K562 (cell line): Measurements from ENCODE around the gene P2RX5. TPM values are rescaled to one million over a fixed set of nuclear protein-coding genes. Genes with fewer than 3 reads are reported as not detected.

Experiments
- ATAC-seq: fragments of 200-7000 bp; cut with Tn5 transposase; 3 replicates; pipeline ENCODE4 v1.9.1; 2020; ENCODE audit warnings: moderate library complexity
- BruUV-seq: library from RNA; stranded (reverse); fragments of 400-500 nt; replicated peaks from 2 replicates; lab custom pipeline; 2021; lab: Mats Ljungman, UMichigan
- CTCF ChIA-PET: fragments of 300-600 bp; formaldehyde crosslinking; extraction: SDS; loops from one replicate; lab custom pipeline; 2021; ENCODE audit warnings: low intra/inter-chr PET ratio; lab: Yijun Ruan, JAX
- POLR2A ChIA-PET: fragments of 300-600, 350-650 bp; sonication (Branson Sonifier 250); formaldehyde crosslinking; extraction: SDS; loops from one replicate; lab custom pipeline; 2021; ENCODE audit warnings: antibody characterized with exemption, inconsistent platforms; lab: Yijun Ruan, JAX
- DNase-seq, 4 experiments: peaks; one replicate each; pipeline versions ENCODE4 v3.0.0 to v3.0.0-alpha.2; 2011 to 2018; ENCODE audit warnings: low spot score in 3 of 4, mixed read lengths in 3 of 4; ENCODE audit errors: extremely low read depth in 1 of 4
- FAIRE-seq: peaks from 2 replicates; lab custom pipeline; 2011; peaks lifted over from hg19 to GRCh38; lab: Jason Lieb, UNC
- H2AFZ ChIP-seq: 2 replicates; pipeline ENCODE4 v1.6.0; 2011; ENCODE audit warnings: low read depth, low read length, control low read depth, inconsistent platforms
- H3K27ac ChIP-seq: fragments of 200-600 bp; 3 replicates; pipeline ENCODE4 v1.8.0; 2011; ENCODE audit warnings: low read depth, mild to moderate bottlenecking, control low read depth, inconsistent platforms, low read length, moderate library complexity, mixed read lengths; ENCODE audit errors: extremely low read depth
- H3K27me3 ChIP-seq, 2 experiments: fragments of 300-600 bp in 1 of 2; 2 replicates in 1 of 2; 3 replicates in 1 of 2; pipeline versions ENCODE4 v1.6.0 to v1.8.0; 2011; ENCODE audit warnings: inconsistent platforms in 2 of 2, low read length in 2 of 2, mild to moderate bottlenecking in 1 of 2, mixed read lengths in 1 of 2, moderate library complexity in 1 of 2; ENCODE audit not compliant: control insufficient read depth in 2 of 2, insufficient read depth in 2 of 2
- H3K36me3 ChIP-seq: fragments of 300-600 bp; 3 replicates; pipeline ENCODE4 v1.8.0; 2011; ENCODE audit warnings: mild to moderate bottlenecking, low read length, inconsistent platforms; ENCODE audit not compliant: control insufficient read depth, insufficient read depth
- H3K4me1 ChIP-seq, 2 experiments: fragments of 200-600 bp in 1 of 2; replicated peaks in 1 of 2; 2 replicates in 1 of 2; 3 replicates in 1 of 2; pipeline versions ENCODE4 v1.5.1 to v1.8.0; 2011; ENCODE audit warnings: inconsistent platforms in 2 of 2, low read length in 2 of 2, mild to moderate bottlenecking in 1 of 2, mixed read lengths in 1 of 2, moderate library complexity in 1 of 2; ENCODE audit not compliant: control insufficient read depth in 2 of 2, insufficient read depth in 2 of 2
- H3K4me2 ChIP-seq: 2 replicates; pipeline ENCODE4 v1.6.1; 2011; ENCODE audit warnings: low read length, control low read depth, inconsistent platforms, mixed read lengths; ENCODE audit not compliant: insufficient read depth
- H3K4me3 ChIP-seq: fragments of 200-600 bp; sonication (generic), shearing (Covaris generic); 2 replicates; pipeline ENCODE4 v1.5.1; 2016; ENCODE audit warnings: control low read depth, inconsistent platforms
- H3K79me2 ChIP-seq: fragments of 200-600 bp; 3 replicates; pipeline ENCODE4 v1.8.0; 2011; ENCODE audit warnings: low read length, inconsistent platforms; ENCODE audit not compliant: control insufficient read depth, insufficient read depth
- H3K9ac ChIP-seq, 2 experiments: 2 replicates each; pipeline versions ENCODE4 v1.6.0 to v1.6.1; 2011; ENCODE audit warnings: low read depth in 2 of 2, low read length in 2 of 2, control low read depth in 1 of 2, inconsistent platforms in 1 of 2, mild to moderate bottlenecking in 1 of 2, mixed read lengths in 1 of 2; ENCODE audit not compliant: insufficient read depth in 1 of 2
- H3K9me1 ChIP-seq: one replicate; pipeline ENCODE4 v1.6.0; 2011; ENCODE audit warnings: inconsistent platforms, mild to moderate bottlenecking, low read length, moderate library complexity; ENCODE audit not compliant: control insufficient read depth, insufficient read depth
- H3K9me3 ChIP-seq: replicated peaks from 2 replicates; pipeline ENCODE4 v1.5.1; 2011; ENCODE audit warnings: low read depth, low read length, inconsistent platforms; ENCODE audit not compliant: control insufficient read depth, insufficient read depth
- H4K20me1 ChIP-seq: replicated peaks from 2 replicates; pipeline ENCODE4 v1.6.1; 2011; ENCODE audit warnings: low read length, inconsistent platforms, mixed read lengths; ENCODE audit not compliant: control insufficient read depth, insufficient read depth
- BCOR ChIP-seq: fragments of 450-650 bp; IDR thresholded peaks from 2 replicates; pipeline ENCODE4 v1.6.1; 2016
- CC2D1A ChIP-seq: fragments of 450-650 bp; IDR thresholded peaks from 2 replicates; pipeline ENCODE4 v1.6.1; 2017; ENCODE audit warnings: mild to moderate bottlenecking
- CXXC5 ChIP-seq: fragments of 250-450 bp; sonication (Bioruptor Pico); IDR thresholded peaks from 2 replicates; pipeline ENCODE4 v1.8.0; 2022; ENCODE audit warnings: inconsistent platforms, mild to moderate bottlenecking, moderate library complexity
- HNRNPLL ChIP-seq: fragments of 200-400 bp; formaldehyde crosslinking; IDR thresholded peaks from 2 replicates; pipeline ENCODE4 v1.6.1; 2017; ENCODE audit warnings: low read length, low read depth, mild to moderate bottlenecking; ENCODE audit not compliant: poor library complexity, severe bottlenecking
- RERE ChIP-seq: sonication (generic); formaldehyde crosslinking; IDR thresholded peaks from 2 replicates; pipeline ENCODE4 v1.8.0; 2023; ENCODE audit warnings: missing genetic modification reagents, mild to moderate bottlenecking, borderline replicate concordance
- RFX1 ChIP-seq: fragments of 450-650 bp; IDR thresholded peaks from 2 replicates; pipeline ENCODE4 v1.6.1; 2016; ENCODE audit warnings: mild to moderate bottlenecking, moderate library complexity
- SFPQ ChIP-seq: fragments of 200-400 bp; formaldehyde crosslinking; IDR thresholded peaks from 2 replicates; pipeline ENCODE4 v1.6.1; 2017; ENCODE audit warnings: mild to moderate bottlenecking, low read depth, low read length, moderate library complexity
- TRIM25 ChIP-seq: fragments of 450-650 bp; IDR thresholded peaks from 2 replicates; pipeline ENCODE4 v1.7.0; 2016; ENCODE audit warnings: borderline replicate concordance
- ZBTB34 ChIP-seq: fragments of 250-450 bp; sonication (Bioruptor Pico); IDR thresholded peaks from 2 replicates; pipeline ENCODE4 v1.8.0; 2021; ENCODE audit warnings: mild to moderate bottlenecking, moderate library complexity
- ZNF408 ChIP-seq: fragments of 250-450 bp; sonication (Bioruptor Pico); IDR thresholded peaks from 2 replicates; pipeline ENCODE4 v1.4.0; 2020; ENCODE audit warnings: low read depth, mild to moderate bottlenecking, moderate library complexity
- ZNF79 ChIP-seq: fragments of 250-450 bp; sonication (Bioruptor Pico); IDR thresholded peaks from 2 replicates; pipeline ENCODE4 v1.4.0; 2020; ENCODE audit warnings: low read depth, mild to moderate bottlenecking, moderate library complexity
- ZNF830 ChIP-seq: fragments of 250-450 bp; sonication (Bioruptor Pico); IDR thresholded peaks from 2 replicates; pipeline ENCODE4 v1.5.0; 2021; ENCODE audit warnings: mild to moderate bottlenecking
- WGBS: fragments of 100-300 bp; shearing (Covaris generic); methylation state at CpG from one replicate; pipeline ENCODE4 v1.1.6; 2016; ENCODE audit warnings: low coverage, mixed read lengths; ENCODE audit not compliant: insufficient coverage; ENCODE audit errors: missing lambda C conversion rate; 5-methylcytosine and 5-hydroxymethylcytosine counted together
- in situ Hi-C: fragments of 300-500 bp; cut with MboI; formaldehyde crosslinking; loops from 4 replicates; pipeline ENCODE4 v1.15.0; 2018; ENCODE audit warnings: inconsistent platforms, mixed read lengths
- intact Hi-C: fragments of 100-400 bp; cut with micrococcal nuclease; formaldehyde crosslinking; loops from 2 replicates; pipeline ENCODE4 v1.14.2; 2022
- polyA plus RNA-seq, 8 experiments: library from polyadenylated mRNA; depleted of rRNA in 4 of 8; stranded (reverse) in 5 of 8; unstranded in 3 of 8; fragments of >200 nt; fragmentation: Nextera tagmentation in 2 of 8; fragmentation: Illumina TruSeq in 1 of 8; extraction: Ambion mirVana in 2 of 8; extraction: Trizol in 1 of 8; gene quantifications; 2 replicates each; pipeline versions ENCODE4 v1.2.1 to v1.2.3, GENCODE V29; 2011 to 2014; ENCODE audit warnings: inconsistent platforms in 1 of 8, missing spikeins in 1 of 8
- total RNA-seq, 7 experiments: library from RNA; depleted of rRNA in 6 of 7; stranded (reverse); fragments of >200 nt in 6 of 7; fragmentation: Illumina TruSeq in 2 of 7; extraction: Trizol in 2 of 7; gene quantifications; 2 replicates each; pipeline versions ENCODE4 v1.2.1 to v1.2.3, GENCODE V29; 2011 to 2021; ENCODE audit warnings: low replicate concordance in 1 of 7

Gene P2RX5
- total and polyA plus RNA-seq, 9 of the 15 experiments (the other 6 are each of a cell fraction or from before 2014, with no cell fraction given): 0.31 to 4.0 (median 1.3) TPM

- ATAC-seq: no peak
- H3K27me3 ChIP-seq: no peaks in the 10 kb centered on the region
- no peak for FAIRE-seq
- H3K79me2 ChIP-seq: peaks cover 47% of the 10 kb centered on the region
- H3K9me1 ChIP-seq: no peaks in the 10 kb centered on the region
- H3K9me3 ChIP-seq: no peaks in the 10 kb centered on the region
- no peaks in the 10 kb centered on the region for H4K20me1 ChIP-seq
- peak overlapping the region; percentile 86 for H3K4me3 ChIP-seq
- in situ Hi-C loops (no loop called here), intact Hi-C loops (no loop called here)
- peak overlapping the region; percentile 95 for H3K4me2 ChIP-seq
- no peak overlapping the region; the same call in 2 of the 3 replicates for H3K27ac ChIP-seq
- POLR2A ChIA-PET: interaction anchor here (0.7 to 1.6 kb wide), 5 partner anchors 10 to 140 kb away, joined by 3 to 5 read pairs (median 3); no protein-coding TSS in a partner anchor
- no TSS peak for BruUV-seq
- 42% methylated on average over 6 of the region's 6 CpGs for WGBS
- peaks cover 41% of the 10 kb centered on the region for H3K36me3 ChIP-seq
- H3K4me1 ChIP-seq: peaks cover 19% of the 10 kb centered on the region in 2 experiments
- no peak for DNase-seq
- peak overlapping the region; percentile 98 for H2AFZ ChIP-seq
- CTCF ChIA-PET: no interaction called here
- peak overlapping the region; percentile 92 to 100; a peak in 3 of 4 replicates for H3K9ac ChIP-seq
- TF ChIP-seq ZBTB34 (CRISPR knock-in tag) (no peak), ZNF79 (CRISPR knock-in tag) (no peak), SFPQ (no peak), CC2D1A (no peak), BCOR (no peak), HNRNPLL (no peak), RERE (CRISPR knock-in tag) (no peak), TRIM25 (no peak), RFX1 (no peak), CXXC5 (CRISPR knock-in tag) (no peak), ZNF830 (CRISPR knock-in tag) (no peak), ZNF408 (CRISPR knock-in tag) (no peak)
Observed at GRCh38 chr17:3722716-3723115, 26.8 kb upstream of the P2RX5 start.
